Measurements from ENCODE around the gene VPS35L. TPM values are rescaled to one million over a fixed set of nuclear protein-coding genes. Genes with fewer than 3 reads are reported as not detected.

The VPS35L gene
- polyA plus RNA-seq, 1 experiment: 67.1 TPM

DNA sequence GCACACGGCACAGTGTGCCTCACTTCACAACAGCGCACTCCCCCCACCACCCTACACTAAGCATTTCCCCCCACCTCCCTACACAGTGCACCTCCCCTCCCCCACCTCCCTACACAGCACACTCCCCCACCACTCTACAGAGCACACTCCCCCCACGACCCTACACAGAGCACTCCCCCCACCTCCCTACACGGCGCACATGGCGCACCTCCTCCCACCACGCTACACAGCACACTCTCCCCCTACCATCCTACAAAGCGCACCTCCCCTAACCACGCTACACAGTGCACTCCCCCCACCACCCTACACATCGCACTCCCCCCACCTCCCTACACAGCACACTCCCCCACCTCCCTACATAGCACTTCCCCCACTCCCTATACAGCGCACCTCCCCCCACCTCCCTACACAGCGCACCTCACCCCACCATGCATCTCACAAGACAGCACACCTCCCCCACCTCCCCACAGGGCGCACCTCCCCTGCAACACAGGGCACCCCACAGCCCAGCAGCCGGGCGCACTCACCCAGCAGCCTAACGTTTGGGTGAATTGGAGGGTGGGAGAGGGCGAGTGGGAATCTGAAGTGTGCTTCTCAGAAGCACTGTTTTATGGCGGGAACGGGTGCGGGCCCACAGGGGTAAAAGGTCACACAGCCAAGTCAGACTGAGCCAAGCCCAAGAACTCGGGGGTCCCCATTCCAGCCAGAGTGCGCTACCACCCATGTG, 152.2 kb downstream of the VPS35L start:
- TF ChIP-seq, protein P1, sequence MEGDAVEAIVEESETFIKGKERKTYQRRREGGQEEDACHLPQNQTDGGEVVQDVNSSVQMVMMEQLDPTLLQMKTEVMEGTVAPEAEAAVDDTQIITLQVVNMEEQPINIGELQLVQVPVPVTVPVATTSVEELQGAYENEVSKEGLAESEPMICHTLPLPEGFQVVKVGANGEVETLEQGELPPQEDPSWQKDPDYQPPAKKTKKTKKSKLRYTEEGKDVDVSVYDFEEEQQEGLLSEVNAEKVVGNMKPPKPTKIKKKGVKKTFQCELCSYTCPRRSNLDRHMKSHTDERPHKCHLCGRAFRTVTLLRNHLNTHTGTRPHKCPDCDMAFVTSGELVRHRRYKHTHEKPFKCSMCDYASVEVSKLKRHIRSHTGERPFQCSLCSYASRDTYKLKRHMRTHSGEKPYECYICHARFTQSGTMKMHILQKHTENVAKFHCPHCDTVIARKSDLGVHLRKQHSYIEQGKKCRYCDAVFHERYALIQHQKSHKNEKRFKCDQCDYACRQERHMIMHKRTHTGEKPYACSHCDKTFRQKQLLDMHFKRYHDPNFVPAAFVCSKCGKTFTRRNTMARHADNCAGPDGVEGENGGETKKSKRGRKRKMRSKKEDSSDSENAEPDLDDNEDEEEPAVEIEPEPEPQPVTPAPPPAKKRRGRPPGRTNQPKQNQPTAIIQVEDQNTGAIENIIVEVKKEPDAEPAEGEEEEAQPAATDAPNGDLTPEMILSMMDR (IDR thresholded peaks at IDR 0.05; ENCODE audit: low read depth, low read length): no peak
- Histone ChIP-seq H3K4me3 (ENCODE audit: low read depth, low read length) (no peak overlapping the region), H3K27me3 (ENCODE audit: control insufficient read depth, insufficient read depth, low read length) (no peaks in the 10 kb centered on the region), H3K9me3 (ENCODE audit: control insufficient read depth, insufficient read depth, low read length) (peaks cover 8% of the 10 kb centered on the region; the same call in 1 of the 2 replicates), H3K27ac (ENCODE audit: low read depth, low read length) (no peak overlapping the region)
- ChIA-PET CTCF (interaction anchor here (1.6 kb wide), 1 partner anchor 177 kb away, joined by 4 read pairs; the partner anchor contains the start of gene GPRC5B), POLR2A (no interaction called here)
- DNase-seq (ENCODE audit: low read depth, low spot score): no peak

DNA sequence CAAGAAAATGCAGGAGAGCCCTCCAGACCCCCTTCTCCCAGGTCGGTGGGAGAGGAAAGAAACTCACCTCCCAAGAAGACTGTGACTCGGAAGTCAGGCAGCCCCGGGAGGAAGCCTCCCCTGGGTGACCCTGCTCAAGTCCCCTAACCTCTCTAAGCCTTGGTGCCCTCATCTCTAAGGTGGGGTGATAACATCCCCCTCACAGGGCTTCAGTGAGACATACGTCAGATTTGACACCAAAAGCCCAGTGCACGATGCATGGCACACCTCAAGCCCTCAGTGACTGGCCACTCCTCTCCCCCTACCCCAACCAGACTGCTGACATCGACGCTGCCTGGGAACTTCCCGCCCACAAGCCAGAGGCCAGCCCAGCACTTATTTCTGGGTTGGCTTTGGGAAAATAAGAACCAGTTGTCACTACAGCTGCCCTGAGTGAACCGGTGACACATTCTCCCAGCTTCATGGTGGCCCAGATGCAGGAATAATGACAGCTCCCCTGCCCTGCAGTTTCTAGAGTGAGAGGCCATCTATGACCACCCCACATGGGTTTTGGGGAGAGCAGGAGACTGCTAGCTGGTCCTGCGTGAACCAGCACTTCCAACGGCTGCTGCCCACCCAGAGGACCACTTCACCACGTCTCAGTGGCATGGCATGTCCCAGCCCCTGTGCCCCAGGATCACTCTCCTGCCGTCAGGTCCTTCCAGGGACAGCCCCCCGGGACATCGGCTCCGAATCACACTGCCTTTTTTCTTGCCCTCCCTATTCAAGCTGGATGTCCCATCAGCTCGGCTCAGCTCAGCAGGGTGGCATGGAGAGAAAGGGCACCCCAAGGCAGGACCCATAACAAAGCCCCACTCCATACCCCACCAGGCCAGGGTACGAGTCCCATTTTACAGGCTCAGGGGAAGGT, 153.0 kb downstream of the VPS35L start:
- CTCF ChIA-PET: no interaction called here
- peaks cover 8% of the 10 kb centered on the region; the same call in 1 of the 2 replicates for H3K9me3 ChIP-seq (ENCODE audit: control insufficient read depth, insufficient read depth, low read length)
- TF ChIP-seq, protein P1 (IDR thresholded peaks at IDR 0.05; ENCODE audit: low read depth, low read length): no peak
- POLR2A ChIA-PET: no interaction called here
- H3K27me3 ChIP-seq (ENCODE audit: control insufficient read depth, insufficient read depth, low read length): no peaks in the 10 kb centered on the region
- H3K27ac ChIP-seq (ENCODE audit: low read depth, low read length): no peak overlapping the region
- no peak overlapping the region for H3K4me3 ChIP-seq (ENCODE audit: low read depth, low read length)
- DNase-seq (ENCODE audit: low read depth, low spot score): no peak

DNA sequence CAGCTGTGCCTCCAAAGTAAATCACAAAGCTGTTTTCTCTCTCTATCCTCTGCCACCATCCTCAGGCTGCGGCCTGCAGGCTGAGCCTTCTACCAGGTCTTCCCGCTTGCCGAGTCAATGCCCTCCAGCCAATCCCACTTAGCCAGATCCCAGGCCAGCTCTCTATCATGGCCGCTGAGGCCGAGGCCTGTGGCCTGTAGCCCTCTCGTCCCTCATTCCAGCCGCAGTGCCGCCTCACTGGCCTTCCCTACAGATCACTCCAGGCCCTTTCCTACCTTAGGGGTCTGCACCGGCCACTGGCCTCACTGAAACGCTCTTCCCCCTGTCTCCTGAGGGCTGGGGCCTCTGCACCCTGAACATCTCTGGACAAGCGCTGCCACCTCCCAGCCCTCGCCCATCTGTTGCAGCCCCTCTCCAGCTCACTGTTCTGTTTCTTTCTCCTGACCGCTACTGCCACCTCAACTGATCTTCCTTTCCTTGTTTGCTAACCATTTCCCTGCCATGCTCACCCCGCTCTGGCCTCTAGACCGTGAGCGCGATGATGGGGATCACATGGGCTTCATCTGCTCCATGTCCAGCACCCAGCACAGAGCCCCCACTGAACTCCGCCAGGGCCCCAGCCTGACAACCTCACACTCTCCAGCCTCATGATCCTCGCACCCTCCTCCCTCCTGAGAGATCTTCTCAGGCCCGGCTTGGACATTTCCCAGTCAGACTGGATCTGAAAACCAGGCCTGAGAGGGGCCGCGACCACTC, 154.1 kb downstream of the VPS35L start:
- Histone ChIP-seq H3K4me3 (ENCODE audit: low read depth, low read length) (no peak overlapping the region), H3K9me3 (ENCODE audit: control insufficient read depth, insufficient read depth, low read length) (peaks cover 8% of the 10 kb centered on the region; the same call in 1 of the 2 replicates), H3K27me3 (ENCODE audit: control insufficient read depth, insufficient read depth, low read length) (no peaks in the 10 kb centered on the region), H3K27ac (ENCODE audit: low read depth, low read length) (no peak overlapping the region)
- CTCF ChIA-PET: no interaction called here
- TF ChIP-seq, protein P1 (IDR thresholded peaks at IDR 0.05; ENCODE audit: low read depth, low read length): no peak
- no peak for DNase-seq (ENCODE audit: low read depth, low spot score)
- POLR2A ChIA-PET: no interaction called here

DNA sequence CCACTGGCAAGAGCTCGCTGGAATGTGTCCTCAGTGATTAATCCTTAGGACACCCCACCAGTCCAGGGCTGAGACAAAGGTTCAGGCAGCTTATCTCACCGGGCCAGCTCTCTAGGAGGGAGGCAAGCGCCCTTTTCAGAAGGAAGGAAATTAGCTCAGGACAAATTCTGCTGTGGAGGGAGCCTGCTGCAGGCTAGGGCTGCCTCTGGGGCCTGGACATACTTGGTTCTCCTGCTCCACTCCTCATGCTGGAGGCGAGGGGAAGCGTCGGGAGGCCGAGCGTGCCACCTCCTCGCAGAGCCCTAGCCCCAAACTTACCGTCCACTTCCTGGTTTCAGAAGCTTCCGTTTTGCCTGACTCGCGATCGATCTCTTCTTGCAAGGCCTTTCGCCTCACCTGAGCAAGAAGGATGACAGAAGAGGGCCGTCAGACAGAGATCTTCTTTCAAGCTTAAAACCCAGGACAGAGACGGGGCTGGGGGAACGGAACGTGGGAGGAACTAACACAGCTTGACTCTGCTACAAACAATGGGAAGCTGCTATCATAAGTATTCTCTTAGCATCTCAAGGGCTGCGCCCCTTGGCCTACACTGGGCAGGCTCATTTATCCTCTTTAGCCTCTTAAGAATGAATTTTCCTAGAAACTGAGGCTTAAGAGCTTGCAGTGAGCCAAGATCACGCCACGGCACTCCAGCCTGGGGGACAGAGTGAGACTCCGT, 154.8 kb downstream of the VPS35L start:
- Histone ChIP-seq H3K27me3 (ENCODE audit: control insufficient read depth, insufficient read depth, low read length) (no peaks in the 10 kb centered on the region), H3K4me3 (ENCODE audit: low read depth, low read length) (no peak overlapping the region), H3K9me3 (ENCODE audit: control insufficient read depth, insufficient read depth, low read length) (peaks cover under 1% of the 10 kb centered on the region; the same call in 1 of the 2 replicates), H3K27ac (ENCODE audit: low read depth, low read length) (no peak overlapping the region)
- TF ChIP-seq, protein P1 (IDR thresholded peaks at IDR 0.05; ENCODE audit: low read depth, low read length): no peak
- POLR2A ChIA-PET: no interaction called here
- no peak for DNase-seq (ENCODE audit: low read depth, low spot score)
- CTCF ChIA-PET: no interaction called here

Measured in AG04450 (cell line).